NCI-H2029 (cell line): Measurements from ENCODE around the gene LSM10.
A peak's percentile ranks its signal among the peaks of the same experiment; 100 is the strongest.

Experiments used
- DNase-seq: peaks from one replicate; lab custom pipeline; 2025; lab: John Stamatoyannopoulos, UW

LSM10 gene

GRCh38 chr1:36397378-36398230 lies at the start of gene LSM10:
Gene LSM10, minus strand, starts transcription at chr1:36397908. Its CDS starts 3,779 bp downstream, at chr1:36394129.
- DNase-seq: peak; percentile 89

GRCh38 chr1:36447450-36447849 lies 49.7 kb upstream of the LSM10 start:
- no peak for DNase-seq

GRCh38 chr1:36446746-36447145 lies 49.0 kb upstream of the LSM10 start:
- no peak for DNase-seq

- DNase-seq: no peak
Measured at GRCh38 chr1:36446271-36446670, 48.6 kb upstream of the LSM10 start.

- DNase-seq: no peak
Measured at GRCh38 chr1:36443297-36443696, 45.6 kb upstream of the LSM10 start.

- no peak for DNase-seq
Measured at GRCh38 chr1:36442337-36442736, 44.6 kb upstream of the LSM10 start.

GRCh38 chr1:36440646-36441045 lies 42.9 kb upstream of the LSM10 start:
- no peak for DNase-seq

- no peak for DNase-seq
Measured at GRCh38 chr1:36440044-36440443, 42.3 kb upstream of the LSM10 start.

GRCh38 chr1:36438715-36439114 lies 41.0 kb upstream of the LSM10 start:
- no peak for DNase-seq

- DNase-seq: no peak
Measured at GRCh38 chr1:36436821-36437220, 39.1 kb upstream of the LSM10 start.

GRCh38 chr1:36433102-36433501 lies 35.4 kb upstream of the LSM10 start:
- no peak for DNase-seq

- DNase-seq: no peak
Measured at GRCh38 chr1:36432616-36433015, 34.9 kb upstream of the LSM10 start.

GRCh38 chr1:36425791-36426190 lies 28.1 kb upstream of the LSM10 start:
- DNase-seq: peak; percentile 72

- DNase-seq: no peak
Measured at GRCh38 chr1:36421649-36422048, 23.9 kb upstream of the LSM10 start.

GRCh38 chr1:36420836-36421317 lies 23.2 kb upstream of the LSM10 start:
- peak; percentile 96 for DNase-seq

- DNase-seq: no peak
Measured at GRCh38 chr1:36420409-36420808, 22.7 kb upstream of the LSM10 start.

- no peak for DNase-seq
Measured at GRCh38 chr1:36419569-36419968, 21.9 kb upstream of the LSM10 start.

GRCh38 chr1:36419140-36419539 lies 21.4 kb upstream of the LSM10 start:
- no peak for DNase-seq

- DNase-seq: no peak
Measured at GRCh38 chr1:36417931-36418330, 20.2 kb upstream of the LSM10 start.

- DNase-seq: no peak
Measured at GRCh38 chr1:36415661-36416326, 18.1 kb upstream of the LSM10 start.

GRCh38 chr1:36414384-36414783 lies 16.7 kb upstream of the LSM10 start:
- DNase-seq: no peak

- DNase-seq: peak; percentile 80
Measured at GRCh38 chr1:36411674-36412648, 14.3 kb upstream of the LSM10 start.
